PC-3 (cell line): ENCODE data around the gene CASTOR1.

Experiments used
- EZH2 ChIP-seq: fragments of 300-600 bp; sonication (generic); IDR thresholded peaks from one replicate; pipeline ENCODE4 v1.6.1; 2017; ENCODE audit warnings: antibody characterized with exemption, mild to moderate bottlenecking, low read length; ENCODE audit not compliant: unreplicated experiment
- TF ChIP-seq, protein P1 (sequence below): fragments of 300-600 bp; sonication (generic); conservative IDR thresholded peaks from 2 replicates; pipeline ENCODE4 v1.5.1; 2017; ENCODE audit warnings: antibody characterized with exemption, low read depth, mild to moderate bottlenecking, low read length

DNA sequence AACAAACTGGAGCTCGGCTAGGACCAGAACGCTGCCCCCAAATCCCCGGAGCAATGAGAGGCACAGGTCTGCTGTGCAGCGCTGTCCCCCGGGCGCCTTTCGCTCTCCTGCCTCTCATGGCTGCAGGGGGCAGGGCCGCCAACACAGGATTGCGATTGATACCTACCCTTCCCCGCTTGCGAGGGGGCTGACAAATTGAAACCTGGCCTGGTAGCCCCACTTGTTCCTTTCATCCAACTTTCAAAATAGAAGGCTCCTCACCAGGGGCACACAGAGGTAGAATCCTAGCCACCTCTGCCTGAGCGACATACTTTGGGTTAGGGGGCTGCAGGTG lies 642 bp upstream of the CASTOR1 start:
- TF ChIP-seq, protein P1, sequence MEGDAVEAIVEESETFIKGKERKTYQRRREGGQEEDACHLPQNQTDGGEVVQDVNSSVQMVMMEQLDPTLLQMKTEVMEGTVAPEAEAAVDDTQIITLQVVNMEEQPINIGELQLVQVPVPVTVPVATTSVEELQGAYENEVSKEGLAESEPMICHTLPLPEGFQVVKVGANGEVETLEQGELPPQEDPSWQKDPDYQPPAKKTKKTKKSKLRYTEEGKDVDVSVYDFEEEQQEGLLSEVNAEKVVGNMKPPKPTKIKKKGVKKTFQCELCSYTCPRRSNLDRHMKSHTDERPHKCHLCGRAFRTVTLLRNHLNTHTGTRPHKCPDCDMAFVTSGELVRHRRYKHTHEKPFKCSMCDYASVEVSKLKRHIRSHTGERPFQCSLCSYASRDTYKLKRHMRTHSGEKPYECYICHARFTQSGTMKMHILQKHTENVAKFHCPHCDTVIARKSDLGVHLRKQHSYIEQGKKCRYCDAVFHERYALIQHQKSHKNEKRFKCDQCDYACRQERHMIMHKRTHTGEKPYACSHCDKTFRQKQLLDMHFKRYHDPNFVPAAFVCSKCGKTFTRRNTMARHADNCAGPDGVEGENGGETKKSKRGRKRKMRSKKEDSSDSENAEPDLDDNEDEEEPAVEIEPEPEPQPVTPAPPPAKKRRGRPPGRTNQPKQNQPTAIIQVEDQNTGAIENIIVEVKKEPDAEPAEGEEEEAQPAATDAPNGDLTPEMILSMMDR: no peak
- TF ChIP-seq EZH2: no peak
